Panc1 (cell line): Measurements from ENCODE around the gene SPRED3. TPM values are rescaled to one million over a fixed set of nuclear protein-coding genes. Genes with fewer than 3 reads are reported as not detected.

ENCODE experiments used
- ATAC-seq: fragments of 200-7000 bp; cut with Tn5 transposase; 2 replicates; pipeline ENCODE4 v1.9.1; 2020; ENCODE audit warnings: mild to moderate bottlenecking, moderate library complexity
- BruUV-seq: library from RNA; stranded (reverse); fragments of 400-500 nt; replicated peaks from 2 replicates; lab custom pipeline; 2021; lab: Mats Ljungman, UMichigan
- CTCF ChIA-PET: fragments of 300-600 bp; sonication (Branson Sonifier 250); formaldehyde crosslinking; loops from one replicate; lab custom pipeline; 2022; ENCODE audit warnings: antibody characterized with exemption; lab: Charles Lee
- POLR2A ChIA-PET: fragments of 300-600 bp; sonication (Branson Sonifier 250); formaldehyde crosslinking; loops from one replicate; lab custom pipeline; 2022; ENCODE audit warnings: antibody characterized with exemption; lab: Charles Lee
- DNase-seq: peaks from one replicate; pipeline ENCODE4 v3.0.0-alpha.2; 2010; ENCODE audit warnings: low read depth, low spot score
- H3K27ac ChIP-seq: 2 replicates; pipeline ENCODE4 v1.5.1; 2011; ENCODE audit warnings: mild to moderate bottlenecking, low read length, inconsistent platforms
- H3K27me3 ChIP-seq: fragments of 200-500 bp; sonication (Bioruptor generic); 2 replicates; pipeline ENCODE4 v1.6.0; 2014; ENCODE audit warnings: low read length, inconsistent platforms; ENCODE audit not compliant: control insufficient read depth, insufficient read depth
- H3K36me3 ChIP-seq: fragments of 200-500 bp; sonication (Bioruptor generic); 2 replicates; pipeline ENCODE4 v1.5.1; 2014; ENCODE audit warnings: inconsistent platforms, mild to moderate bottlenecking, low read length, moderate library complexity; ENCODE audit not compliant: control insufficient read depth, insufficient read depth
- H3K4me1 ChIP-seq: 2 replicates; pipeline ENCODE4 v1.5.1; 2011; ENCODE audit warnings: inconsistent platforms, mild to moderate bottlenecking, low read length, moderate library complexity; ENCODE audit not compliant: control insufficient read depth, insufficient read depth
- H3K4me3 ChIP-seq, 2 experiments: 2 replicates each; pipeline ENCODE4 v1.5.1; 2011 to 2012; ENCODE audit warnings: low read depth in 2 of 2, low read length in 2 of 2, mild to moderate bottlenecking in 2 of 2, inconsistent platforms in 1 of 2, moderate library complexity in 1 of 2
- H3K9me3 ChIP-seq: fragments of 200-500 bp; sonication (Bioruptor generic); 2 replicates; pipeline ENCODE4 v1.5.1; 2014; ENCODE audit warnings: low read depth, mild to moderate bottlenecking, inconsistent platforms, low read length, moderate library complexity; ENCODE audit not compliant: control insufficient read depth, insufficient read depth
- CTCF ChIP-seq: fragments of 450-650 bp; IDR thresholded peaks from 2 replicates; pipeline ENCODE4 v1.5.1; 2017; ENCODE audit warnings: mild to moderate bottlenecking
- POLR2AphosphoS5 ChIP-seq: IDR thresholded peaks from 2 replicates; pipeline ENCODE4 v1.6.1; 2012; ENCODE audit warnings: mild to moderate bottlenecking, low read depth, low read length, moderate library complexity
- SIN3A ChIP-seq: IDR thresholded peaks from 2 replicates; pipeline ENCODE4 v1.6.1; 2012; ENCODE audit warnings: low read depth, mild to moderate bottlenecking, low read length, moderate library complexity, borderline replicate concordance; ENCODE audit not compliant: insufficient read depth
- TCF7L2 ChIP-seq: IDR thresholded peaks from 2 replicates; pipeline ENCODE4 v1.6.1; 2011; ENCODE audit warnings: mild to moderate bottlenecking, low read depth, low read length, inconsistent platforms
- in situ Hi-C: cut with HindIII; loops from 2 replicates; pipeline ENCODE4 v1.10.0; 2016; ENCODE audit warnings: low sequenced_read_pairs, low pct_unique_long_range_greater_than_20kb
- intact Hi-C: fragments of 100-400 bp; cut with micrococcal nuclease; formaldehyde crosslinking; loops from one replicate; pipeline ENCODE4 v1.10.0; 2022; ENCODE audit not compliant: unreplicated experiment
- total RNA-seq: library from RNA; stranded (reverse); gene quantifications from one replicate; pipeline ENCODE4 v1.2.1, GENCODE V29; 2021; ENCODE audit not compliant: unreplicated experiment
- TF ChIP-seq, protein P1 (sequence below), 2 experiments: IDR thresholded peaks; 2 replicates each; pipeline ENCODE4 v1.6.1; 2011 to 2012; ENCODE audit warnings: low read depth in 2 of 2, control low read depth in 1 of 2, low read length in 1 of 2, mild to moderate bottlenecking in 1 of 2, moderate library complexity in 1 of 2; ENCODE audit not compliant: insufficient read depth in 1 of 2

Gene SPRED3
- total RNA-seq, 1 experiment from 2014 or later = 3.8 TPM

- POLR2A ChIA-PET = interaction anchor here (0.5 to 0.8 kb wide), 3 partner anchors 14 to 230 kb away, joined by 4 to 8 read pairs (median 6); partner anchors contain the start of gene GGN
- DNase-seq (no peak), ATAC-seq (peak; percentile 20)
- in situ Hi-C loops (no loop called here), intact Hi-C loops (no loop called here)
- CTCF ChIA-PET = interaction anchor here (0.5 to 0.7 kb wide), 2 partner anchors 27 to 218 kb away, joined by 3 to 7 read pairs; partner anchors contain the start of gene SPRED3
- TF ChIP-seq POLR2AphosphoS5 (no peak), SIN3A (0 out of 2 replicates have a peak, but pooled peaks have one; percentile 30)
- TF ChIP-seq, protein P1, sequence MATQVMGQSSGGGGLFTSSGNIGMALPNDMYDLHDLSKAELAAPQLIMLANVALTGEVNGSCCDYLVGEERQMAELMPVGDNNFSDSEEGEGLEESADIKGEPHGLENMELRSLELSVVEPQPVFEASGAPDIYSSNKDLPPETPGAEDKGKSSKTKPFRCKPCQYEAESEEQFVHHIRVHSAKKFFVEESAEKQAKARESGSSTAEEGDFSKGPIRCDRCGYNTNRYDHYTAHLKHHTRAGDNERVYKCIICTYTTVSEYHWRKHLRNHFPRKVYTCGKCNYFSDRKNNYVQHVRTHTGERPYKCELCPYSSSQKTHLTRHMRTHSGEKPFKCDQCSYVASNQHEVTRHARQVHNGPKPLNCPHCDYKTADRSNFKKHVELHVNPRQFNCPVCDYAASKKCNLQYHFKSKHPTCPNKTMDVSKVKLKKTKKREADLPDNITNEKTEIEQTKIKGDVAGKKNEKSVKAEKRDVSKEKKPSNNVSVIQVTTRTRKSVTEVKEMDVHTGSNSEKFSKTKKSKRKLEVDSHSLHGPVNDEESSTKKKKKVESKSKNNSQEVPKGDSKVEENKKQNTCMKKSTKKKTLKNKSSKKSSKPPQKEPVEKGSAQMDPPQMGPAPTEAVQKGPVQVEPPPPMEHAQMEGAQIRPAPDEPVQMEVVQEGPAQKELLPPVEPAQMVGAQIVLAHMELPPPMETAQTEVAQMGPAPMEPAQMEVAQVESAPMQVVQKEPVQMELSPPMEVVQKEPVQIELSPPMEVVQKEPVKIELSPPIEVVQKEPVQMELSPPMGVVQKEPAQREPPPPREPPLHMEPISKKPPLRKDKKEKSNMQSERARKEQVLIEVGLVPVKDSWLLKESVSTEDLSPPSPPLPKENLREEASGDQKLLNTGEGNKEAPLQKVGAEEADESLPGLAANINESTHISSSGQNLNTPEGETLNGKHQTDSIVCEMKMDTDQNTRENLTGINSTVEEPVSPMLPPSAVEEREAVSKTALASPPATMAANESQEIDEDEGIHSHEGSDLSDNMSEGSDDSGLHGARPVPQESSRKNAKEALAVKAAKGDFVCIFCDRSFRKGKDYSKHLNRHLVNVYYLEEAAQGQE (IDR thresholded peaks at IDR 0.05; ENCODE audit: insufficient read depth in 1 of 2, low read depth in 2 of 2, low read length in 1 of 2) = no peak
- peaks cover 10% of the 10 kb centered on the region for H3K27me3 ChIP-seq
- H3K4me1 ChIP-seq = 0 out of 2 replicates have a peak, but pooled peaks cover 3% of the 10 kb centered on the region
- H3K9me3 ChIP-seq = no peaks in the 10 kb centered on the region
- H3K4me3 ChIP-seq = peak overlapping the region; percentile 67 to 80
- H3K27ac ChIP-seq = no peak overlapping the region
- no TSS peak for BruUV-seq
- no peaks in the 10 kb centered on the region for H3K36me3 ChIP-seq
Observed at GRCh38 chr19:38360839-38361631, 27.5 kb upstream of the SPRED3 start.

GRCh38 chr19:38361633-38362075, 26.8 kb upstream of the SPRED3 start:
- ChIA-PET CTCF (interaction anchor here (0.5 to 0.7 kb wide), 2 partner anchors 27 to 219 kb away, joined by 3 to 7 read pairs; partner anchors contain the start of gene SPRED3), POLR2A (interaction anchor here (0.5 to 0.7 kb wide), 3 partner anchors 14 to 229 kb away, joined by 4 to 11 read pairs (median 8); no protein-coding TSS in a partner anchor)
- Histone ChIP-seq H3K4me1 (0 out of 2 replicates have a peak, but pooled peaks cover 3% of the 10 kb centered on the region), H3K4me3 (peak overlapping the region; percentile 67 to 80), H3K27ac (peak overlapping the region; percentile 29; the same call in 1 of the 2 replicates), H3K27me3 (peaks cover 10% of the 10 kb centered on the region), H3K36me3 (no peaks in the 10 kb centered on the region), H3K9me3 (no peaks in the 10 kb centered on the region)
- no TSS peak for BruUV-seq
- ATAC-seq (peak; percentile 93), DNase-seq (peak; percentile 28)
- intact Hi-C loops (no loop called here), in situ Hi-C loops (no loop called here)
- no peak for TF ChIP-seq TCF7L2
- TF ChIP-seq SIN3A = 0 out of 2 replicates have a peak, but pooled peaks have one; percentile 10
- TF ChIP-seq POLR2AphosphoS5 = no peak; the same call in 1 of the 2 replicates
- TF ChIP-seq, protein P1 (IDR thresholded peaks at IDR 0.05; ENCODE audit: insufficient read depth in 1 of 2, low read depth in 2 of 2, low read length in 1 of 2) = no peak
- TF ChIP-seq CTCF = no peak
